CD14-positive monocyte (primary cell): Measurements from ENCODE around the gene OSBPL1A. TPM values are rescaled to one million over a fixed set of nuclear protein-coding genes. Genes with fewer than 3 reads are reported as not detected.

Experiments used
- DNase-seq, 3 donors: peaks; one replicate each; pipeline ENCODE4 v3.0.0-alpha.2; 2011 to 2022
- H2AFZ ChIP-seq: 2 replicates; pipeline ENCODE4 v1.6.0; 2012; ENCODE audit warnings: mild to moderate bottlenecking, low read depth, low read length, inconsistent platforms; ENCODE audit not compliant: insufficient read depth, poor library complexity, severe bottlenecking
- H3K27ac ChIP-seq, 2 donors: 1 replicate in 1 of 2; 2 replicates in 1 of 2; pipeline ENCODE4 v1.5.1; 2012 to 2013; ENCODE audit warnings: low read length in 2 of 2, control low read depth in 1 of 2, inconsistent platforms in 1 of 2, low read depth in 1 of 2, mild to moderate bottlenecking in 1 of 2
- H3K27me3 ChIP-seq, 2 donors: one replicate each; pipeline versions ENCODE4 v1.6.0 to v1.6.1; 2011 to 2013; ENCODE audit warnings: low read length in 2 of 2; ENCODE audit not compliant: control insufficient read depth in 2 of 2, insufficient read depth in 2 of 2
- H3K36me3 ChIP-seq, 2 donors: replicated peaks in 1 of 2; 1 replicate in 1 of 2; 2 replicates in 1 of 2; pipeline versions ENCODE4 v1.5.1 to v1.6.1; 2012 to 2013; ENCODE audit warnings: low read length in 2 of 2, control low read depth in 1 of 2, inconsistent platforms in 1 of 2, mild to moderate bottlenecking in 1 of 2; ENCODE audit not compliant: insufficient read depth in 2 of 2, control insufficient read depth in 1 of 2
- H3K4me1 ChIP-seq, 2 donors: 1 replicate in 1 of 2; 2 replicates in 1 of 2; pipeline versions ENCODE4 v1.5.1 to v1.6.1; 2012 to 2013; ENCODE audit warnings: low read length in 2 of 2, control low read depth in 1 of 2, inconsistent platforms in 1 of 2, mild to moderate bottlenecking in 1 of 2, moderate library complexity in 1 of 2; ENCODE audit not compliant: insufficient read depth in 2 of 2, control insufficient read depth in 1 of 2
- H3K4me2 ChIP-seq: replicated peaks from 2 replicates; pipeline ENCODE3; 2012; ENCODE audit warnings: low read length, moderate library complexity, mild to moderate bottlenecking; ENCODE audit not compliant: poor library complexity, severe bottlenecking; ENCODE audit errors: extremely low read depth
- H3K4me3 ChIP-seq, 3 experiments: fragments of 200-600 bp in 1 of 3; sonication (generic) in 1 of 3; replicated peaks in 1 of 3; 1 replicate in 2 of 3; 2 replicates in 1 of 3; pipeline ENCODE4 v1.5.1; 2011 to 2013; ENCODE audit warnings: low read length in 3 of 3, mild to moderate bottlenecking in 3 of 3, control low read depth in 2 of 3, low read depth in 2 of 3, inconsistent platforms in 1 of 3, moderate library complexity in 1 of 3
- H3K79me2 ChIP-seq: 2 replicates; pipeline ENCODE4 v1.6.0; 2012; ENCODE audit warnings: mild to moderate bottlenecking, control low read depth, inconsistent platforms, low read length, moderate library complexity; ENCODE audit not compliant: insufficient read depth
- H3K9ac ChIP-seq: 2 replicates; pipeline ENCODE4 v1.6.0; 2017; ENCODE audit warnings: low read length, mild to moderate bottlenecking; ENCODE audit not compliant: insufficient read depth, poor library complexity, severe bottlenecking
- H3K9me3 ChIP-seq, 2 donors: replicated peaks in 1 of 2; 1 replicate in 1 of 2; 2 replicates in 1 of 2; pipeline versions ENCODE4 v1.5.1 to v1.6.1; 2012 to 2013; ENCODE audit warnings: low read length in 2 of 2, control low read depth in 1 of 2; ENCODE audit not compliant: control insufficient read depth in 1 of 2, insufficient read depth in 1 of 2
- H4K20me1 ChIP-seq: 2 replicates; pipeline ENCODE4 v1.6.0; 2012; ENCODE audit warnings: mild to moderate bottlenecking, low read length, control low read depth, moderate library complexity; ENCODE audit not compliant: insufficient read depth
- H3K27ac Mint-ChIP-seq, 7 donors: one replicate each; pipeline ENCODE4 v1.8.0; 2020; ENCODE audit warnings: mild to moderate bottlenecking in 7 of 7, mixed read lengths in 7 of 7, moderate library complexity in 6 of 7, inconsistent platforms in 2 of 7
- H3K27me3 Mint-ChIP-seq, 3 donors: one replicate each; pipeline ENCODE4 v1.8.0; 2021 to 2022; ENCODE audit warnings: low read depth in 3 of 3, mild to moderate bottlenecking in 3 of 3, mixed read lengths in 3 of 3, moderate library complexity in 3 of 3, inconsistent platforms in 1 of 3
- H3K36me3 Mint-ChIP-seq, 2 donors: one replicate each; pipeline ENCODE4 v1.8.0; 2020; ENCODE audit warnings: mixed read lengths in 2 of 2, inconsistent platforms in 1 of 2, mild to moderate bottlenecking in 1 of 2
- H3K4me1 Mint-ChIP-seq: one replicate; pipeline ENCODE4 v1.8.0; 2020; ENCODE audit warnings: mild to moderate bottlenecking, mixed read lengths
- H3K4me3 Mint-ChIP-seq, 2 donors: one replicate each; pipeline ENCODE4 v1.8.0; 2020; ENCODE audit warnings: mild to moderate bottlenecking in 2 of 2, mixed read lengths in 2 of 2, moderate library complexity in 1 of 2
- H3K9me3 Mint-ChIP-seq, 7 donors: one replicate each; pipeline ENCODE4 v1.8.0; 2020 to 2022; ENCODE audit warnings: mixed read lengths in 7 of 7, mild to moderate bottlenecking in 6 of 7, moderate library complexity in 6 of 7, inconsistent platforms in 2 of 7
- WGBS: methylation state at CpG from one replicate; pipeline ENCODE4 v1.1.5; 2013; ENCODE audit warnings: missing lambda C conversion rate; ENCODE audit not compliant: insufficient coverage; 5-methylcytosine and 5-hydroxymethylcytosine counted together
- intact Hi-C, 2 donors: fragments of 100-400 bp; cut with micrococcal nuclease; formaldehyde crosslinking; loops; one replicate each; pipeline versions ENCODE4 v1.15.0 to v1.15.1; 2023
- polyA plus RNA-seq, 3 donors: library from polyadenylated mRNA; depleted of rRNA in 1 of 3; unstranded in 2 of 3; stranded (reverse) in 1 of 3; fragments of 300-500 nt in 2 of 3; fragments of >200 nt in 1 of 3; fragmentation: Illumina TruSeq in 2 of 3; gene quantifications; 1 replicate in 2 of 3; 2 replicates in 1 of 3; pipeline ENCODE4 v1.2.3, GENCODE V29; 2012 to 2021
- TF ChIP-seq, protein P1 (sequence below): fragments of 200-600 bp; IDR thresholded peaks from one replicate; pipeline ENCODE4 v1.8.0; 2022; ENCODE audit warnings: antibody characterized with exemption, mild to moderate bottlenecking

OSBPL1A gene
- polyA plus RNA-seq, 3 donors, result 6.3 to 9.1 (median 7.1) TPM

DNA sequence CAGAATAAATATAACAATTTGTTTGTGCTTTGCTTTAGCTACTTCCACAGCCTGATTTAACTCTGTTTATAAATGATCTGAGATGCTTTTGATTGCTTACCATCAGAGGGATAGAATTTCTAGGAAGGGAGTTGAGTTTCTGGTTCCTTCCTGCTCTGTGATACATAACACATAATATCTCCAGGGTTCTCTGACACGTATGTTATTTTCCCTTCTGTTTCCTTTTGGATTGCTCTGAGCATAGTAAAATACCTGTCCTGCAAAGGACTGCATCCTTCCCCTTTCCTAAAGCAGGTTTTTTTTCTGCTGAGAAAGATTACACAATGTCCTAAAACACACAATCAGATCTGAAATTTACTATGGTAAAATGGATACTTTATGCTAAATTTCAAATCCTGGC lies 182.7 kb downstream of the OSBPL1A start:
- no peak for DNase-seq
- H4K20me1 ChIP-seq, result no peaks in the 10 kb centered on the region
- intact Hi-C loops, result no loop called here
- no peak overlapping the region for H3K4me2 ChIP-seq
- H3K27me3 Mint-ChIP-seq, result no peaks in the 10 kb centered on the region
- H3K36me3 Mint-ChIP-seq, result peaks cover 12 to 21% of the 10 kb centered on the region in 2 donors
- H3K27ac Mint-ChIP-seq, result no peak overlapping the region
- H3K4me1 Mint-ChIP-seq, result no peaks in the 10 kb centered on the region
- WGBS, result no CpG with 5 or more reads among the region's 1 CpG
- H3K4me3 ChIP-seq, result no peak overlapping the region
- H3K79me2 ChIP-seq, result no peaks in the 10 kb centered on the region
- H3K4me3 Mint-ChIP-seq, result no peak overlapping the region
- peaks cover 3 to 7% of the 10 kb centered on the region in 2 donors for H3K36me3 ChIP-seq
- no peak overlapping the region for H3K27ac ChIP-seq
- no peak overlapping the region for H2AFZ ChIP-seq
- no peaks in the 10 kb centered on the region for H3K9me3 ChIP-seq
- H3K27me3 ChIP-seq, result no peaks in the 10 kb centered on the region
- no peak overlapping the region for H3K9ac ChIP-seq
- H3K4me1 ChIP-seq, result no peaks in the 10 kb centered on the region
- no peaks in the 10 kb centered on the region for H3K9me3 Mint-ChIP-seq
- TF ChIP-seq, protein P1, sequence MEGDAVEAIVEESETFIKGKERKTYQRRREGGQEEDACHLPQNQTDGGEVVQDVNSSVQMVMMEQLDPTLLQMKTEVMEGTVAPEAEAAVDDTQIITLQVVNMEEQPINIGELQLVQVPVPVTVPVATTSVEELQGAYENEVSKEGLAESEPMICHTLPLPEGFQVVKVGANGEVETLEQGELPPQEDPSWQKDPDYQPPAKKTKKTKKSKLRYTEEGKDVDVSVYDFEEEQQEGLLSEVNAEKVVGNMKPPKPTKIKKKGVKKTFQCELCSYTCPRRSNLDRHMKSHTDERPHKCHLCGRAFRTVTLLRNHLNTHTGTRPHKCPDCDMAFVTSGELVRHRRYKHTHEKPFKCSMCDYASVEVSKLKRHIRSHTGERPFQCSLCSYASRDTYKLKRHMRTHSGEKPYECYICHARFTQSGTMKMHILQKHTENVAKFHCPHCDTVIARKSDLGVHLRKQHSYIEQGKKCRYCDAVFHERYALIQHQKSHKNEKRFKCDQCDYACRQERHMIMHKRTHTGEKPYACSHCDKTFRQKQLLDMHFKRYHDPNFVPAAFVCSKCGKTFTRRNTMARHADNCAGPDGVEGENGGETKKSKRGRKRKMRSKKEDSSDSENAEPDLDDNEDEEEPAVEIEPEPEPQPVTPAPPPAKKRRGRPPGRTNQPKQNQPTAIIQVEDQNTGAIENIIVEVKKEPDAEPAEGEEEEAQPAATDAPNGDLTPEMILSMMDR, result no peak

DNA sequence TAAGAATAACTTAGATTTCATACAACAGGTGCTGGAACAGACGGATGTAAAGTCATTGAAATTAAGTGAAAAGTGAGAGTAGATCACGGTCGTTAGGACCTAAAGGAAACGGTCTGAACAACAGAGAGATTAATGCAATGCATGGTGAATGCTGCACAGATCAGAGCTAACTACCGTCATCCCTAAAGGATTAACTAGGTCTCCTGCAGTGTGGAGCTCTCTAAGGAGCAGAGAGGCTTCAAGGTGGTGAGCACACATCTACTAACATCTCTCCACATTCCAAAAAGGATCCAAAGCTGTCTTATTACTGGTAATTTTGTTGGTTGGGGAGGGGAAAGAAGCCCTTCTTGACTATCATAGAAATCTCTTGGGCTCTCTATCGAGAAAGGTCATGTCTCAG lies 183.5 kb downstream of the OSBPL1A start:
- H3K9me3 Mint-ChIP-seq, result no peaks in the 10 kb centered on the region
- no peak overlapping the region for H3K27ac Mint-ChIP-seq
- no peak overlapping the region for H3K9ac ChIP-seq
- WGBS, result 96% methylated on average over 4 of the region's 6 CpGs
- no peak overlapping the region for H3K4me3 Mint-ChIP-seq
- H3K36me3 Mint-ChIP-seq, result peaks cover 11 to 23% of the 10 kb centered on the region in 2 donors
- H3K4me2 ChIP-seq, result no peak overlapping the region
- TF ChIP-seq, protein P1, result no peak
- no peak overlapping the region for H3K4me3 ChIP-seq
- H3K4me1 ChIP-seq, result no peaks in the 10 kb centered on the region
- H3K4me1 Mint-ChIP-seq, result no peaks in the 10 kb centered on the region
- no peaks in the 10 kb centered on the region for H4K20me1 ChIP-seq
- H2AFZ ChIP-seq, result no peak overlapping the region
- H3K36me3 ChIP-seq, result peaks cover 3 to 7% of the 10 kb centered on the region in 2 donors
- no peak for DNase-seq
- no peaks in the 10 kb centered on the region for H3K79me2 ChIP-seq
- H3K9me3 ChIP-seq, result no peaks in the 10 kb centered on the region
- no peaks in the 10 kb centered on the region for H3K27me3 Mint-ChIP-seq
- H3K27me3 ChIP-seq, result no peaks in the 10 kb centered on the region
- intact Hi-C loops, result no loop called here
- H3K27ac ChIP-seq, result no peak overlapping the region
